AG04449 (cell line): ENCODE results near the gene CTSZ.

ENCODE experiments used
- CTCF ChIA-PET: fragments of 350-600 bp; formaldehyde crosslinking; extraction: SDS; loops from one replicate; lab custom pipeline; 2021; ENCODE audit warnings: antibody characterized with exemption; lab: Yijun Ruan, JAX
- POLR2A ChIA-PET: fragments of 400-600, 350-600 bp; formaldehyde crosslinking; extraction: SDS; loops from one replicate; lab custom pipeline; 2020; ENCODE audit warnings: antibody characterized with exemption, inconsistent platforms; lab: Yijun Ruan, JAX
- DNase-seq: peaks from one replicate; pipeline ENCODE4 v3.0.0-alpha.2; 2010; ENCODE audit warnings: low read depth, low spot score
- H3K4me3 ChIP-seq: 2 replicates; pipeline ENCODE4 v1.5.1; 2011; ENCODE audit warnings: low read depth, mild to moderate bottlenecking, control low read depth, low read length
- TF ChIP-seq, protein P1 (sequence below): IDR thresholded peaks from one replicate; pipeline ENCODE4 v1.5.1; 2011; ENCODE audit warnings: mild to moderate bottlenecking, moderate library complexity, low read length, control low read depth, inconsistent platforms; ENCODE audit not compliant: insufficient read depth; ENCODE audit errors: missing control alignments

The CTSZ gene

DNA sequence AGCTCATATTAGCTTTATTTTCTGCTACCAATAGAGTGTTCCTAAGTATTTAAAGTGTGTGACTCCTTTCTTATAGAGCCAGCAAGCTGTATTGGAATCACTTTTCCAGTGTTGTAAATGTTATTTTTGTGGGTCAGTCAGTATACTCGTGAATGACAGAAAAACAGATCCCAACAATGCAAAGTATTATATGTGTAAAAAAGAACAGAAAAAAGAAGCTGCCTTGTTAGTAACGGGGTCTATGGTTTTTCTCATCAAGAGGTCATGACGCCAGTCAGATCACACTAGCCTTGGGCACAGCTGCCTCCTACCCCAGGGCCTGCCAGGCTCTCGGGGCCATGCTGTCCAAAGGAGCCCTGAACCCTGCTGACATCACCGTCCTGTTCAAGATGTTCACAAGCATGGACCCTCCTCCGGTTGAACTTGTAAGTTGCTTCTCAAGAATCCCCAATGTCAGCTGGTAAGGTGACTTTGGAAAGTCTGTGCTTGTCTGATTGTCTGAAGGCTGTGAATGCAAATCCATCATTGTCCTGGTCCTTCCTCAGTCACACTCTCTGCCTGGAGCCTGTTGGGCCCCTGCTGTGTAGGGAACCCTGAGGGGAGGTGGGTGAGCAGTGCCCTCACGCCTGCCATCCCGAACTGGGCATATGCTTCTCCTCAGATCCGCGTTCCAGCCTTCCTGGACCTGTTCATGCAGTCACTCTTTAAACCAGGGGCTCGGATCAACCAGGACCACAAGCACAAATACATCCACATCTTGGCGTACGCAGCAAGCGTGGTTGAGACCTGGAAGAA lies 16.2 kb downstream of the CTSZ start:
- CTCF ChIA-PET: interaction anchor here (1.0 to 1.2 kb wide), 2 partner anchors 18 to 97 kb away, joined by 3 read pairs; no protein-coding TSS in a partner anchor

DNA sequence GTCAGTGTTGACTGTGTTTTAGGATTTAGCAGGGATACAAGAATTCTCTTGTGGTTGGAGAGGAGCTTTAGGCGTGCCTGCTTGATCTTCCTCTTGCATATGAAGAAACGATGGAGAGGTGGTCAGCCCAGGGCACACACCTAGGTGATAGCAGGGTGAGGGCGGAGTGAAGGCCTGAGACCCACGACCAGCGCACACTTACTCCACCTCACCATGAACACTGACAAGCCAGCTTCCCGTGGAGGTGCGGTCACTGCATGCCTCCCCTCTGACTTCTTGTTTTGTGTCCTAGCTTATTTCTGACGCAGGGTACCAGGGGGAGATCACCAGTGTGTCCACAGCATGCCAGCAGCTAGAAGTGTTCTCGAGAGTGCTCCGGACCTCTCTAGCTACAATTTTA lies 17.9 kb downstream of the CTSZ start:
- ChIA-PET CTCF (interaction anchor here (0.9 kb wide), 1 partner anchor 11 kb away, joined by 4 read pairs; no protein-coding TSS in a partner anchor), POLR2A (no interaction called here)
- H3K4me3 ChIP-seq: no peak overlapping the region
- DNase-seq: no peak
- TF ChIP-seq, protein P1, sequence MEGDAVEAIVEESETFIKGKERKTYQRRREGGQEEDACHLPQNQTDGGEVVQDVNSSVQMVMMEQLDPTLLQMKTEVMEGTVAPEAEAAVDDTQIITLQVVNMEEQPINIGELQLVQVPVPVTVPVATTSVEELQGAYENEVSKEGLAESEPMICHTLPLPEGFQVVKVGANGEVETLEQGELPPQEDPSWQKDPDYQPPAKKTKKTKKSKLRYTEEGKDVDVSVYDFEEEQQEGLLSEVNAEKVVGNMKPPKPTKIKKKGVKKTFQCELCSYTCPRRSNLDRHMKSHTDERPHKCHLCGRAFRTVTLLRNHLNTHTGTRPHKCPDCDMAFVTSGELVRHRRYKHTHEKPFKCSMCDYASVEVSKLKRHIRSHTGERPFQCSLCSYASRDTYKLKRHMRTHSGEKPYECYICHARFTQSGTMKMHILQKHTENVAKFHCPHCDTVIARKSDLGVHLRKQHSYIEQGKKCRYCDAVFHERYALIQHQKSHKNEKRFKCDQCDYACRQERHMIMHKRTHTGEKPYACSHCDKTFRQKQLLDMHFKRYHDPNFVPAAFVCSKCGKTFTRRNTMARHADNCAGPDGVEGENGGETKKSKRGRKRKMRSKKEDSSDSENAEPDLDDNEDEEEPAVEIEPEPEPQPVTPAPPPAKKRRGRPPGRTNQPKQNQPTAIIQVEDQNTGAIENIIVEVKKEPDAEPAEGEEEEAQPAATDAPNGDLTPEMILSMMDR: no peak

More for the DNA sequence above, 16.2 kb downstream of the CTSZ start:
- no peak for DNase-seq
- no peak overlapping the region for H3K4me3 ChIP-seq
- POLR2A ChIA-PET: interaction anchor here (0.6 kb wide), 1 partner anchor 15 kb away, joined by 4 read pairs; no protein-coding TSS in a partner anchor
- TF ChIP-seq, protein P1: no peak

DNA sequence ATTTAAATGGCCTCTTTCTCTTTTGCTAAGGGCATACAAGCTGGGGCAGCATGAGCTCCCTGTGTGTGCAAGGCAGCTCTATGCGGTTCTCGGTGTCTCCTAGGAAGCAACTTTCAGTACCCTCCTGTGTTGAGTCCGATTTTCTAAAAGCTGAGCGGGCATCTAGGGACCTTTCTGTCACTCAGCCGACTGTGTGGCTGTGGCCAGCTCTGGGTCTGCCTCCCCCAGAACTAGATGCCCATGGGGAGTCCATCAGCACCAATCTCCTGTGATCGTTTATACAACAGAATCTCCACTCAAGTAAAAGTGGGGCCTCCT lies 18.5 kb downstream of the CTSZ start:
- POLR2A ChIA-PET: no interaction called here
- TF ChIP-seq, protein P1: no peak
- H3K4me3 ChIP-seq: no peak overlapping the region
- no peak for DNase-seq
- CTCF ChIA-PET: interaction anchor here (0.9 kb wide), 1 partner anchor 11 kb away, joined by 4 read pairs; no protein-coding TSS in a partner anchor

DNA sequence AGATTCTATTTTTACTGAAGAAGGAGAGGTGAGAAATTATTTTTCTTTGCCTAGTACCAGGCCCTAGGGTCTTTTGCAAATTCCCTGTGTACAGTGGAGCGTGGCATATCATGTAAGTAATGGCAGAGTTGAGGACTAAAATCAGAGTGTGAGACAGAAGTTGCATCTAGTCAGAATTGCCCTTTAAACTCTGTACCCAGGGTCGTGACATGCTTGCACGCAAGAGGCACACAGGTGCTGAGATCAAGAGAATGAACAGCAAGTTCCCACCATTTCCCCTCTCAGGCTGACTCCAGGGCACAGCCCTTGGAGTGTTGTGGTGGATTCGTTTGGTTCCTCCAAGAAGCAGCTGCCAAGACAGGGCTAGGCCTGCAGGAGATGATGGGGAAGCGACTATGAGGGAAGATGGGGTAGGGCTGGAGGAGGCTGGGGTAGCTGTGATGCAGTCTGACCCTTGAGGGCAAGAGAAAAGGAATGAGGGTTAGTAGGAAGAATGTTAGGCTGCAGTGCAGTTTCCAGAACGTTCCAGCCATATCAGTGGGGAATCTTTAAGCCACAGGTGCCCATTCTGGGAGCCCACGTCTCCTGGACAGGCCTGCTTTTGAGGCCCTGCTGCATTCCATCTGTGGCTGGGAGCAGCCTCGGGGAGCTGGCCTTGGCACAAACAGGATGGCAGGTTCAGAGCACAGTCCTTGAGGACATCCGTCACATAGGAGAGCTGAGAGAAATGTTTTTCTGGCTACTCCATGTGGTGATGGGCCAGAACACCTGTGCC lies 19.1 kb downstream of the CTSZ start:
- ChIA-PET CTCF (interaction anchor here (0.9 kb wide), 1 partner anchor 12 kb away, joined by 4 read pairs; no protein-coding TSS in a partner anchor), POLR2A (no interaction called here)
- no peak for DNase-seq
- TF ChIP-seq, protein P1: no peak
- no peak overlapping the region for H3K4me3 ChIP-seq

DNA sequence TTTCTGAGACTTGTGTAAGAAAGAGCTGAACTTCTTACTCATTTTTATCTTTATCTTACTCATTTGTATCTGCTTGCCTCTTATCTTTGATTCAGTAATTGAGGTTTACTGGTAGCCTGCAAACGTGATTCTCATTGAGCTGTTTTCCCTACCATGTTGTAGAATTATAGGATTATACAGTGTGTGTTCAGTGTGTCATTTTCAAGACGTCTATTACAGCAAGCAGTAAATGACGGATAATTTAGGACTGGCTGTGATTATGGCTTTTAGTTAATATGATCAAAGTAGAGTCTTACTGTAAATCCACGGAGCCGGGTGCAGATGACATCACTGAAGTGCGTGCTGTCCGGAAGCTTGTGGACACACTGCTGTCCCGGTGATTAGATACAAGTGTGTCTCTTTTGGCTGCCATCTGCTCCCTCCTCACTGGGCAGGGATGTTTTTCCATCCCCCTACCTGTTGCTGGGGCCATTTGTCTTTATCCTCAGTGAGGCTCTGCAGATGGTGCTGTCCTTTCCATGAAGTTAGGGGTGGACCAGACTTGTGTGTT lies 20.0 kb downstream of the CTSZ start:
- ChIA-PET CTCF (interaction anchor here (0.9 kb wide), 1 partner anchor 470 kb away, joined by 3 read pairs; no protein-coding TSS in a partner anchor), POLR2A (interaction anchor here (0.7 kb wide), 1 partner anchor 94 kb away, joined by 3 read pairs; no protein-coding TSS in a partner anchor)
- TF ChIP-seq, protein P1: no peak
- DNase-seq: no peak
- H3K4me3 ChIP-seq: no peak overlapping the region
